ENCODE results near the gene DYNC1H1.

The DYNC1H1 gene

GRCh38 chr14:102033241-102033640 lies 68.9 kb downstream of the DYNC1H1 start:
- no peak for DNase-seq

DNA sequence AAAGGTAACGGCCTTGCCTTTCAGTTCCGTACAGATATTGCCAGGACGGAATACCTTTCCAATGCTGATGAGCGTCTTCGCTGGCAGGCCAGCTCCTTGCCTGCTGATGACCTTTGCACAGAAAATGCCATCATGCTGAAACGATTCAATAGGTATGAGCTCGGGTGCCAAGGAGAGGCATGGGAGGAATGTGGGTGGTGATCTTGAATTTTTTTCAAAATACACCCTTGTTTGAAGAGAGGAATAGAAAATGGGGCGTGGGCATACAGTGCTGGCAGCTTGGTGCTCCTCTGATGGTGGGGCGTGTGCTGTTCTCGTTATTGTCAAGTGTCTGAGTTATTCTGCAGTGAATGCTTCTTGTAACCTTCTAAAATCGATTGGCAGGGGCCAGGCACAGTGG lies 69.9 kb downstream of the DYNC1H1 start:
- no peak for DNase-seq

DNA sequence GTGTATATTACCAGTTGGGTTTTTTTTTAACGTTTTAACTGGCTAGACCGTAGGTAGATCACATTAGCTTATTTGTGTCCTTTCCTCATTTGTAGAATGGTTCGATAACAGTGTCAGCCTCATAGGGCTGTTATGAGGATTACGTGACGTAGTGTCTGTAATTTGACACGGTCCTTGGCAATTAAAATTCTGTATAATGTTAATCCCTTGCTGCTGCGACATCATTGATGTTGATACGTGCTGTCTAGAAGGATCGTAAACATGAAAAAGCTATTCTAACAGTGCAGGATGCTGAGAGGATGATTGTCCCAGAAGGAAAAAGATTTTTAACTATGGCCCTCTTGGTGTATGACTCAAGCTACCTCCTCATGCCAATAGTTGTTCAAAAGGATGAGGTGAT lies 71.5 kb downstream of the DYNC1H1 start:
- DNase-seq, result no peak

DNA sequence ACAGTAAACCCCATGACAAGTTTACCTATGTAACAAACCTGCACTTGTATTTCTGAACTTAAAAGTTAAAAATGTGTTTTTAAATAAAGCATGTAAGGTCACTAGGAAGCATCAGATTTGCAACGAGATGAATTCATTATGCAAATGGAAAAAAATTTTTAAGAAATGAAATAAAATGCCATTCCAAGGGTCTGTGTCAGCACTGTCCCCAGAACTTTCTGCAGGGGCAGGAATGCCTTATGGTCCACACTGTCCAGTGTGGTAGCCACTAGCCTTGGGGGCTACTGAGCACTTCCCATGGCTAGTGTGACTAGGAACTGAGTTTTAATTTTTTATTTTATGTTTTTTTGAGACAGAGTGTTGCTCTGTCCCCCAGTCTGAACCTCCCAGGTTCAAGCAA lies 73.3 kb downstream of the DYNC1H1 start:
- DNase-seq, result no peak

GRCh38 chr14:102039157-102039556 lies 74.8 kb downstream of the DYNC1H1 start:
- no peak for DNase-seq

GRCh38 chr14:102040153-102040552 lies 75.8 kb downstream of the DYNC1H1 start:
- no peak for DNase-seq

GRCh38 chr14:102042699-102043098 lies 78.3 kb downstream of the DYNC1H1 start:
- no peak for DNase-seq

GRCh38 chr14:102043251-102044025 lies 79.1 kb downstream of the DYNC1H1 start:
- peak in 23 of 56 donors; percentile 6 to 68 (median 30) for DNase-seq

GRCh38 chr14:102044566-102044965 lies 80.2 kb downstream of the DYNC1H1 start:
- no peak for DNase-seq

DNA sequence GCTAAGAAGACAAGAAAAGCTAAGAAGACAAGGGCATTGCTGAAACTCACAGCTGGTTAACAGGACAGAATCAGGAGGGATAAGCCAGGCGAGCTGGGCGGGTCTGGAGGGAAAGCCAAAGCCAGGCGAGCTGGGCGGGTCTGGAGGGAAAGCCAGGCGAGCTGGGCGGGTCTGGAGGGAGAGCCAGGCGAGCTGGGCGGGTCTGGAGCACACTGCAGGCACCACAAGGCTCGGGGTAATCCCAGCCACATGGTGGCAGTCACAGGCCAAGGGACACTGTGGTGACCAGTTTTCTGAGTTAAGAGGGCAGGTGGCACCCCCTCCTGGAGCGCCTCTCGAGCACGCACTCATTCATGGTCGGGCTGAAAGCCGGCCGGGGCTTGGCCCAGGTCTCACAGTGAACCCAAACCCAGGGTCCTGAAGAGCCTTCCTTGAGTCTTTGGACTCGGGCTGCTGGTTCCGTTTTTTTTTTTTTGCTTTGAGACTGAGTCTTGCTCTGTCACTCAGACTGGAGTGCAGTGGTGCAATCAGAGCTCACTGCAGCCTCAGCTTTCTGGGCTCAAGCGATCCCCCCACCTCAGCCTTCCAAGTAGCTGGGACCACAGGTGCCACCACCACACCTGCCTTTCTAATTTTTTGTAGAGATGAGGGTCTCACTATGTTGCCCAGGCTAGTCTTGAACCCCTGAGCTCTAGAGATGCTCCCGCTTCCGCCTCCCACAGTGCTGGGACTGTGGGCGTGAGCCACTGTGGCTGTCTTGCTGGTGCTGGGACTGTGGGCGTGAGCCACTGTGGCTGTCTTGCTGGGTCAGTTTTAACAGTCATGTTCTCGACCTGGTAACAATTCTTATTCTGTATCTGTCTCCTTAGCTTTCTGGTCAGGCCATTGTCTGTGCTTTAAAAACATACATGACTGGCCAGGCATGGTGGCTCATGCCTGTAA lies 82.2 kb downstream of the DYNC1H1 start:
- peak in 51 of 56 donors; percentile 13 to 85 (median 61) for DNase-seq

DNA sequence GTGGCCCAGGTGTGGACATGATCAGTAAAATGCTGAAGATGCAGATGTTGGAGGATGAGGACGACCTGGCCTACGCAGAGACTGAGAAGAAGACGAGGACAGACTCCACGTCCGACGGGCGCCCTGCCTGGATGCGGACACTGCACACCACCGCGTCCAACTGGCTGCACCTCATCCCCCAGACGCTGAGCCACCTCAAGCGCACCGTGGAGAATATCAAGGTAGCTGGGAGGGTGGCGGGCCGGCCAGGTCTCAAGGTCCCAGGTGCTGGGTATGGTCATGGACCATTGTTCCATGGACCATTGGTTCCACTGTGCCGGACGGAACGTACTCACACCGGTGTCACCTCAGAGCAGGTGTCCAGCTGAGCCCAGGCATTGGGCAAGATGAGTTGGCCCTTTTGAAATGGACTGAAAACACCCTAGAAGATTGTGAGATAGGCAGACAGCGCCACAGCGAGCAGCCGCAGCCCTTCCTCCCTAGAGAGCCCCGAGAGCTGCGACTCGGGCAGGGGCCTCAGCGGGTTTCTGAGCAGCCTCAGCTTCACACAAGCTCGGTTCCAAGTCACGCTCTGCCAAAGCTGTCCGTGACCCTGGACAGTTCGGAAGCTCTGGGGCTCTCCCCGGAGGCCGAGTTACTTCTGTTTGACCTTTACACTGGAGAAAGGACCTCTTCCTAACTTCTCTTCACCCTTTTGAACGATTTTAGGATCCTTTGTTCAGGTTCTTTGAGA lies 83.6 kb downstream of the DYNC1H1 start:
- no peak for DNase-seq

DNA sequence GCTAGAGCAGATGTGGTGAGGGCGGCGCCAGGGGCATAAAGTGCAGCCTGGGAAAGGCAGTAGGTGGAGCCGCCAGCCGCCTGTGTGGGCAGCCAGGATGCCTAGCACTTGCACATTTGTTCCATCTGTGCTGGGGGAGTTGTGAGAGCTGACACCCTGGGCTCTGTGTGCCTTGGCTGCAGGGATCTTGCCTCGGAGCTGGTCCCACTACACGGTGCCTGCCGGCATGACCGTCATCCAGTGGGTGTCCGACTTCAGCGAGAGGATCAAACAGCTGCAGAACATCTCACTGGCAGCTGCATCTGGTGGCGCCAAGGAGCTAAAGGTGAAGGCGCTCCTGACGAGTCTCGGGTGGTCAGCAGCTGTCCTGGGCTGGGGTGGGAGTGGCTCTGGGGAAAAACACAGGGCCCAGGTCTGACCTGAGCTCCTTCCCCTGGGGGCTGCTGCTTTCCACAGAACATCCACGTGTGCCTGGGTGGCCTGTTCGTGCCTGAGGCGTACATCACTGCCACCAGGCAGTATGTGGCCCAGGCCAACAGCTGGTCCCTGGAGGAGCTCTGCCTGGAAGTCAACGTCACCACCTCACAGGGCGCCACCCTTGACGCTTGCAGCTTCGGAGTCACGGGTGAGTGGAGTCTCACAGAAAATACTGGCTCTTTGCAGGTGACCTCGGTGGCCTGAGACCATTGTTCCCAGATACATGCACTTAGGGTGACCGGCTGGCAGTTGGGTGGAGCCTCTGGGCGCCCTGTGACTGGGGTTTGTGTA lies 85.1 kb downstream of the DYNC1H1 start:
- DNase-seq, result peak in 3 of 56 donors; percentile 31 to 47 (median 40)

GRCh38 chr14:102050026-102050405 lies 85.6 kb downstream of the DYNC1H1 start:
- DNase-seq, result no peak

- no peak for DNase-seq
Measured at GRCh38 chr14:102050625-102051024, 86.3 kb downstream of the DYNC1H1 start.

DNA sequence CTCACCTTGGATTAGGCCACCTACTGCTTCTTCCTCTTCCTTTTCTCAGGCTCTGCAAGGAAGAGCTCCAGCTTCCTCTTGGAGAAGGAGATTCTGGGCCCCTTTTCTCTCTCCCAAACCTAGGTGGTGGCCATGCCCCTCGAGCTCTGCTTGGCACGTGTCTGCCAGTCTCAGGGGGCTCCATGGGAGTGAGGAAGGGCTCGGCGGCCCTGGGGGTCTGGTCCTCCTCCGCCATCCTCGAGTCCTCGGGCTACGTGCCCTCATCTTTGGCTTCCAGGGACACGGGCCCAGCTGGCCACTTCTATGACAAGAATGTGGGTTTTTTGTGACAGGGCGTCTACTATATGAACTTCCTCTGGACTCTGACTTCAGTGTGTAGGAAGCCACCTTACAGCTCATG lies 88.1 kb downstream of the DYNC1H1 start:
- no peak for DNase-seq

DNA sequence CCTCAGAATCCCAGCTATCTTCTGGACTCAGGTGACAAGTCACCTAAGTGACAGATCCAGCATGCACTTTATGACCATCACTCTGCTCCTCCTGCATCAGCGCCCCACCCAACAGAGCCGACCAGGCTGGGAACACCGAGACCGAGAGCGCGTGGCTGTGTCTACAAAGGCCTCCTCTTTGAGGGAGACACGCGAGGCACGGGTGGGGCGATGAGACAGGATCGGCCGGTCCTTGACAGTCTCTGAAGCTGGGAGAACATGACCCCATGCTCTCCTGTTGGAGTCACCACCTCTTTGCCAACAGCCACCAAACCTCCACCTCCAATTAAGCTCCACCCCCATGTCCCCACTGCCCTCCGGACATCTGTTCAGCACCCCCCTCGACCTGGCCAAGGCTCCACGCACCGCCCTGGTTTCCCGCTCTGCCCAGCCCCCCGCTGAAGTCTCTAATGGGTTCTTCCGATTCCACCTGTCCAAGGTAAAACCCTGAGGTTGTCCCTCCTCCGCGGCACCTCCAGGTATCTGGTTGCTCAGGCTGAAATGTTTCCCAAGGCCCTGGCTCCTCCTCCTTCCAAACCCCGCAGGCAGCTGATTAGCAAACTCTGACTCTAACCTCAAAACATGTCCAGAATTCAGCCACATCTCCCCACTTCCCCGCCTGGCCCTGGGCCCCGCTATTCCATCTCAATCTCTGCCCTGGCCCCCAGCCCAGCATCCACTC lies 91.0 kb downstream of the DYNC1H1 start:
- DNase-seq, result no peak

- DNase-seq, result no peak
Measured at GRCh38 chr14:102056694-102057442, 92.5 kb downstream of the DYNC1H1 start.

- DNase-seq, result no peak
Measured at GRCh38 chr14:102057480-102058114, 93.2 kb downstream of the DYNC1H1 start.

GRCh38 chr14:102058146-102058545 lies 93.8 kb downstream of the DYNC1H1 start:
- DNase-seq, result no peak
